Activated CD8-positive, alpha-beta memory T cell treated with anti-CD3 and anti-CD28 coated beads for 1 hour (primary cell): ENCODE results near the gene RAB4B.
"Not testable (repeated sequence)": the region's sequence is repeated elsewhere in the genome, so short reads cannot be mapped to it uniquely, and the experiment has no call there.

Experiments used
- DNase-seq, 2 donors: peaks; one replicate each; pipeline ENCODE4 v3.0.0-alpha.2; 2020; ENCODE audit warnings: low read depth in 1 of 2; ENCODE audit errors: extremely low read depth in 1 of 2

The RAB4B gene

GRCh38 chr19:40842997-40843652 is 65.1 kb downstream of the RAB4B start:
- DNase-seq, result not testable (repeated sequence)

GRCh38 chr19:40843653-40844052 is 65.6 kb downstream of the RAB4B start:
- peak; percentile 60 to 77 for DNase-seq
